Measurements from ENCODE around the gene MOK.

- no peak for TF ChIP-seq CTCF (conservative IDR thresholded peaks at IDR 0.05 in 1 of 2, IDR thresholded peaks at IDR 0.05 in 1 of 2; ENCODE audit: extremely low read depth in 1 of 2, insufficient read depth in 1 of 2, low read depth in 1 of 2, low read length in 2 of 2)
- TF ChIP-seq EZH2 (IDR thresholded peaks at IDR 0.05; ENCODE audit: borderline replicate concordance, low read length) = no peak
These were observed 75.8 kb downstream of the MOK start for GRCh38 chr14:102229071-102229738.

Measured in mammary epithelial cell (primary cell).